GM12801 (cell line): ENCODE measurements around the gene ULK2.

ENCODE experiments used
- CTCF ChIP-seq: IDR thresholded peaks from one replicate; pipeline ENCODE4 v1.5.1; 2011; ENCODE audit warnings: control low read depth; ENCODE audit not compliant: insufficient read length; ENCODE audit errors: extremely low read depth

ULK2 gene

GRCh38 chr17:19867329-19868078 lies at the start of gene ULK2:
Gene ULK2 (minus strand): TSS chr17:19867936. CDS start chr17:19867417, 519 bp downstream.
- no peak for TF ChIP-seq CTCF

- TF ChIP-seq CTCF: no peak
These were observed 47.7 kb upstream of the ULK2 start for GRCh38 chr17:19915245-19915978.

GRCh38 chr17:19911033-19911432 lies 43.3 kb upstream of the ULK2 start:
- no peak for TF ChIP-seq CTCF

GRCh38 chr17:19909139-19909538 lies 41.4 kb upstream of the ULK2 start:
- TF ChIP-seq CTCF: no peak

- TF ChIP-seq CTCF: no peak
These were observed 37.8 kb upstream of the ULK2 start for GRCh38 chr17:19905502-19905901.

- no peak for TF ChIP-seq CTCF
These were observed 37.2 kb upstream of the ULK2 start for GRCh38 chr17:19904924-19905323.

- no peak for TF ChIP-seq CTCF
These were observed 36.7 kb upstream of the ULK2 start for GRCh38 chr17:19904412-19904811.
